Measurements from ENCODE around the gene CDH10. TPM values are rescaled to one million over a fixed set of nuclear protein-coding genes. Genes with fewer than 3 reads are reported as not detected.

Gene CDH10
- total RNA-seq, 4 donors from 2014 or later: 0.40 TPM; not detected in 3

GRCh38 chr5:24510523-24510988, 134.2 kb downstream of the CDH10 start:
- Histone ChIP-seq H3K9me3 (no peaks in the 10 kb centered on the region), H3K4me3 (no peak overlapping the region), H3K27me3 (no peaks in the 10 kb centered on the region), H3K4me1 (no peaks in the 10 kb centered on the region), H3K36me3 (no peaks in the 10 kb centered on the region), H3K27ac (no peak overlapping the region)
- no peak for ATAC-seq
- TF ChIP-seq EP300 (IDR thresholded peaks at IDR 0.05) (no peak), CTCF (IDR thresholded peaks at IDR 0.05) (no peak)

- Histone ChIP-seq H3K9me3 (no peaks in the 10 kb centered on the region), H3K4me1 (no peaks in the 10 kb centered on the region), H3K4me3 (no peak overlapping the region), H3K27me3 (no peaks in the 10 kb centered on the region), H3K36me3 (no peaks in the 10 kb centered on the region), H3K27ac (no peak overlapping the region)
- WGBS, 2 donors (ENCODE audit: low coverage in 1 of 2): 52 to 91% methylated on average over 3 of the region's 3 CpGs
- TF ChIP-seq POLR2AphosphoS5 (IDR thresholded peaks at IDR 0.05) (no peak), CTCF (IDR thresholded peaks at IDR 0.05) (no peak), EP300 (IDR thresholded peaks at IDR 0.05) (no peak), POLR2A (IDR thresholded peaks at IDR 0.05) (no peak)
- ATAC-seq: no peak
Observed at GRCh38 chr5:24509943-24510342, 134.8 kb downstream of the CDH10 start.

- no peaks in the 10 kb centered on the region for H3K9me3 ChIP-seq
- no peaks in the 10 kb centered on the region for H3K4me1 ChIP-seq
- no peak overlapping the region for H3K4me3 ChIP-seq
- no peaks in the 10 kb centered on the region for H3K27me3 ChIP-seq
- no peaks in the 10 kb centered on the region for H3K36me3 ChIP-seq
- H3K27ac ChIP-seq: no peak overlapping the region
- ATAC-seq: no peak
- no peak for TF ChIP-seq POLR2AphosphoS5 (IDR thresholded peaks at IDR 0.05)
- no peak for TF ChIP-seq EP300 (IDR thresholded peaks at IDR 0.05)
- no peak for TF ChIP-seq CTCF (IDR thresholded peaks at IDR 0.05)
- TF ChIP-seq POLR2A (IDR thresholded peaks at IDR 0.05): no peak
Observed at GRCh38 chr5:24505258-24505657, 139.5 kb downstream of the CDH10 start.

- TF ChIP-seq POLR2AphosphoS5 (IDR thresholded peaks at IDR 0.05) (no peak), EP300 (IDR thresholded peaks at IDR 0.05) (no peak), CTCF (IDR thresholded peaks at IDR 0.05) (no peak), POLR2A (IDR thresholded peaks at IDR 0.05) (no peak)
- H3K4me1 ChIP-seq: no peaks in the 10 kb centered on the region
- no peaks in the 10 kb centered on the region for H3K27me3 ChIP-seq
- WGBS, 2 donors (ENCODE audit: low coverage in 1 of 2): 30 to 40% methylated on average over 5 of the region's 5 CpGs
- H3K27ac ChIP-seq: no peak overlapping the region
- no peak for ATAC-seq
- H3K9me3 ChIP-seq: no peaks in the 10 kb centered on the region
- no peak overlapping the region for H3K4me3 ChIP-seq
- H3K36me3 ChIP-seq: no peaks in the 10 kb centered on the region
Observed at GRCh38 chr5:24497591-24498157, 147.1 kb downstream of the CDH10 start.

- Histone ChIP-seq H3K4me3 (no peak overlapping the region), H3K9me3 (no peaks in the 10 kb centered on the region), H3K36me3 (no peaks in the 10 kb centered on the region), H3K27ac (no peak overlapping the region), H3K4me1 (no peaks in the 10 kb centered on the region), H3K27me3 (no peaks in the 10 kb centered on the region)
- WGBS, 2 donors (ENCODE audit: low coverage in 1 of 2): 10 to 27% methylated on average over 3 of the region's 3 CpGs
- no peak for ATAC-seq
- TF ChIP-seq CTCF (IDR thresholded peaks at IDR 0.05) (no peak), POLR2AphosphoS5 (IDR thresholded peaks at IDR 0.05) (no peak), EP300 (IDR thresholded peaks at IDR 0.05) (no peak), POLR2A (IDR thresholded peaks at IDR 0.05) (no peak)
Observed at GRCh38 chr5:24497145-24497544, 147.6 kb downstream of the CDH10 start.
